GM13977 (cell line): Measurements from ENCODE around the gene CHD6.

Experiments used
- DNase-seq: peaks from one replicate; pipeline ENCODE4 v3.0.0; 2012; ENCODE audit warnings: low spot score
- in situ Hi-C: fragments of 300-500 bp; cut with MboI; formaldehyde crosslinking; loops from one replicate; pipeline ENCODE4 v1.12.0; 2022; ENCODE audit warnings: low sequenced_read_pairs, low pct_unique_long_range_greater_than_20kb, mixed read lengths, inconsistent platforms; ENCODE audit not compliant: unreplicated experiment
- TF ChIP-seq, protein P1 (sequence below): IDR thresholded peaks from 2 replicates; pipeline ENCODE4 v1.5.1; 2012; ENCODE audit warnings: mild to moderate bottlenecking, control low read depth; ENCODE audit not compliant: insufficient read depth; ENCODE audit errors: extremely low read depth, missing control alignments

Gene CHD6

GRCh38 chr20:41379551-41379950 is 238.6 kb downstream of the CHD6 start:
- TF ChIP-seq, protein P1, sequence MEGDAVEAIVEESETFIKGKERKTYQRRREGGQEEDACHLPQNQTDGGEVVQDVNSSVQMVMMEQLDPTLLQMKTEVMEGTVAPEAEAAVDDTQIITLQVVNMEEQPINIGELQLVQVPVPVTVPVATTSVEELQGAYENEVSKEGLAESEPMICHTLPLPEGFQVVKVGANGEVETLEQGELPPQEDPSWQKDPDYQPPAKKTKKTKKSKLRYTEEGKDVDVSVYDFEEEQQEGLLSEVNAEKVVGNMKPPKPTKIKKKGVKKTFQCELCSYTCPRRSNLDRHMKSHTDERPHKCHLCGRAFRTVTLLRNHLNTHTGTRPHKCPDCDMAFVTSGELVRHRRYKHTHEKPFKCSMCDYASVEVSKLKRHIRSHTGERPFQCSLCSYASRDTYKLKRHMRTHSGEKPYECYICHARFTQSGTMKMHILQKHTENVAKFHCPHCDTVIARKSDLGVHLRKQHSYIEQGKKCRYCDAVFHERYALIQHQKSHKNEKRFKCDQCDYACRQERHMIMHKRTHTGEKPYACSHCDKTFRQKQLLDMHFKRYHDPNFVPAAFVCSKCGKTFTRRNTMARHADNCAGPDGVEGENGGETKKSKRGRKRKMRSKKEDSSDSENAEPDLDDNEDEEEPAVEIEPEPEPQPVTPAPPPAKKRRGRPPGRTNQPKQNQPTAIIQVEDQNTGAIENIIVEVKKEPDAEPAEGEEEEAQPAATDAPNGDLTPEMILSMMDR: no peak
- in situ Hi-C loops: no loop called here
- no peak for DNase-seq

DNA sequence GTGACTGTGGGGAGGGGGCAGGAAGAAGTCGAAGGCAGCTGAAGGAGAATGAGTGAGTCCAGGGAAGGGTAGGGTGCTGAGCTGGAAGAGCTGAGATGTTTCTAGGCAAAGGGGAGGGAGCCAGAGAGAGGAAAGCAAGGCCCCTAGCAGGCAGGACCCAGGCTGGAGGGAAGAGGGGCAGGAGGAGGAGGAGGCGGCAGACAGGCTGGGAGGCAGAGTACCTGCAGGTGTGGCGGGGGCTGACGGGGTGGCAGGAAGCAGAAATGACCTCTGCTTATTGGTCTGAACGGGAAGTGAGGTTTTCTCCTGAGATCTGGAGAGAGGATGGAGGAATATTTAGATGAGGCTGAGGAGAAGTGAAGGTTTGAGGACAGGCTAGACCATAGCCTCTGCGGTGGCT is 240.9 kb downstream of the CHD6 start:
- DNase-seq: no peak
- in situ Hi-C loops: no loop called here
- TF ChIP-seq, protein P1: no peak

GRCh38 chr20:41376349-41376748 is 241.8 kb downstream of the CHD6 start:
- DNase-seq: no peak
- in situ Hi-C loops: no loop called here
- TF ChIP-seq, protein P1: no peak

DNA sequence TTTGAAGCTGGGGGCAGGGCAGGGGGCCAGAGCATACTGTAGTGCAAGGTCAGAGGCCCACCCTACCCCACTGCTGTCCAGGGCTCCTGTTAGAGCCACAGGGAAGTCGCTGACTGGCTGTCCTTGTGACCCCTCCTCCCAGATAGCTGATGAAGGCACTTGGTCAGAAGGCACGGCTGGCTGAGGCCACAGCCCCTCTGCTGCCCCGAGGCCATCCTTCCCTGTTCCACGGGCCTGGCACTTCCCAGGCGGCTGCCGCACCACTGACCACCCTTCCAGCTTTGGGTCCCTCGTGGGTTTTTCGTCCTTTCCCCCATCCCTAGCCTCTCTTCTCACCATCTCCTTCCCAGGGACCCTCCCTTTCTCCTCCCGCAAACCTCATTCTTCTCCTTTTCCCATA is 242.3 kb downstream of the CHD6 start:
- in situ Hi-C loops: no loop called here
- TF ChIP-seq, protein P1: no peak
- DNase-seq: no peak

GRCh38 chr20:41373931-41374920 is 244.0 kb downstream of the CHD6 start:
- TF ChIP-seq, protein P1: no peak
- in situ Hi-C loops: no loop called here
- DNase-seq: no peak

- no peak for DNase-seq
- TF ChIP-seq, protein P1: no peak
- in situ Hi-C loops: no loop called here
These were observed 244.9 kb downstream of the CHD6 start for GRCh38 chr20:41373251-41373783.
